HCT116 (cell line): ENCODE data around the gene BMP2. TPM values are rescaled to one million over a fixed set of nuclear protein-coding genes. Genes with fewer than 3 reads are reported as not detected.

ENCODE experiments used
- ATAC-seq: fragments of 200-7000 bp; cut with Tn5 transposase; 2 replicates; pipeline ENCODE4 v1.9.1; 2020; ENCODE audit warnings: mild to moderate bottlenecking, moderate library complexity
- BruUV-seq: library from RNA; stranded (reverse); fragments of 400-500 nt; replicated peaks from 2 replicates; lab custom pipeline; 2021; lab: Mats Ljungman, UMichigan
- CTCF ChIA-PET: fragments of 300-600 bp; sonication (Branson Sonifier 250); formaldehyde crosslinking; loops from one replicate; lab custom pipeline; 2021; ENCODE audit warnings: antibody characterized with exemption; lab: Charles Lee
- POLR2A ChIA-PET: fragments of 300-600, 350-600 bp; sonication (Branson Sonifier 250); formaldehyde crosslinking; loops from one replicate; lab custom pipeline; 2021; ENCODE audit warnings: antibody characterized with exemption; lab: Charles Lee
- RAD21 ChIA-PET, 2 experiments: fragments of 300-600 bp; sonication (Branson Sonifier 250); formaldehyde crosslinking; loops; one replicate each; lab custom pipeline; 2023; ENCODE audit warnings: low total read pairs in 2 of 2; ENCODE audit not compliant: uncharacterized antibody in 2 of 2, unreplicated experiment in 2 of 2, low non-redundant PET in 1 of 2; lab: Charles Lee
- DNase-seq: peaks from one replicate; pipeline ENCODE4 v3.0.0-alpha.2; 2010; ENCODE audit warnings: low read depth, low spot score
- H2AFZ ChIP-seq: fragments of 200-600 bp; shearing (Covaris generic), sonication (generic); 2 replicates; pipeline ENCODE4 v1.6.1; 2017; ENCODE audit warnings: low read depth, mixed run types, mixed read lengths, antibody characterized with exemption, low read length; ENCODE audit not compliant: poor library complexity, severe bottlenecking
- H3K27ac ChIP-seq: 2 replicates; pipeline ENCODE4 v1.5.1; 2012; ENCODE audit warnings: low read depth, low read length
- H3K27me3 ChIP-seq: fragments of 200-600 bp; sonication (generic); 2 replicates; pipeline ENCODE4 v1.6.1; 2016; ENCODE audit warnings: mixed run types, low read length, mixed read lengths; ENCODE audit not compliant: insufficient read depth
- H3K36me3 ChIP-seq, 2 experiments: fragments of 200-500 bp in 1 of 2; fragments of 200-600 bp in 1 of 2; sonication (Bioruptor generic) in 1 of 2; sonication (generic) in 1 of 2; 2 replicates each; pipeline versions ENCODE4 v1.5.1 to v1.6.1; 2014 to 2016; ENCODE audit warnings: low read length in 2 of 2, inconsistent platforms in 1 of 2, mixed read lengths in 1 of 2, mixed run types in 1 of 2; ENCODE audit not compliant: insufficient read depth in 2 of 2, control insufficient read depth in 1 of 2
- H3K4me1 ChIP-seq, 2 experiments: fragments of 200-600 bp in 1 of 2; sonication (generic) in 1 of 2; 2 replicates each; pipeline versions ENCODE4 v1.5.1 to v1.6.1; 2012 to 2017; ENCODE audit warnings: low read length in 2 of 2, inconsistent platforms in 1 of 2, mild to moderate bottlenecking in 1 of 2, mixed read lengths in 1 of 2, mixed run types in 1 of 2, moderate library complexity in 1 of 2; ENCODE audit not compliant: insufficient read depth in 2 of 2, control insufficient read depth in 1 of 2
- H3K4me2 ChIP-seq: fragments of 200-600 bp; sonication (generic); 2 replicates; pipeline ENCODE4 v1.6.1; 2017; ENCODE audit warnings: mixed run types, low read length, mixed read lengths
- H3K4me3 ChIP-seq, 2 experiments: fragments of 200-600 bp in 1 of 2; sonication (generic) in 1 of 2; replicated peaks in 1 of 2; 2 replicates each; pipeline ENCODE4 v1.5.1; 2011 to 2016; ENCODE audit warnings: low read length in 2 of 2, control low read depth in 1 of 2, low read depth in 1 of 2, mild to moderate bottlenecking in 1 of 2, mixed read lengths in 1 of 2, mixed run types in 1 of 2
- H3K79me2 ChIP-seq: fragments of 200-600 bp; sonication (generic); 2 replicates; pipeline ENCODE4 v1.6.1; 2017; ENCODE audit warnings: mild to moderate bottlenecking, mixed run types, low read length, moderate library complexity, mixed read lengths; ENCODE audit not compliant: insufficient read depth
- H3K9ac ChIP-seq: fragments of 200-600 bp; sonication (generic); 2 replicates; pipeline ENCODE4 v1.6.1; 2016; ENCODE audit warnings: low read length, mixed read lengths
- H3K9me2 ChIP-seq: fragments of 200-600 bp; sonication (generic), shearing (Covaris generic); 2 replicates; pipeline ENCODE4 v1.6.1; 2017; ENCODE audit warnings: mixed run types, mild to moderate bottlenecking, moderate library complexity; ENCODE audit not compliant: insufficient read depth
- H3K9me3 ChIP-seq, 2 experiments: fragments of 200-500 bp in 1 of 2; fragments of 200-600 bp in 1 of 2; sonication (Bioruptor generic) in 1 of 2; sonication (generic) in 1 of 2; 2 replicates each; pipeline ENCODE4 v1.6.1; 2014 to 2017; ENCODE audit warnings: low read length in 2 of 2, mixed read lengths in 2 of 2, inconsistent platforms in 1 of 2, low read depth in 1 of 2, mild to moderate bottlenecking in 1 of 2, mixed run types in 1 of 2, moderate library complexity in 1 of 2; ENCODE audit not compliant: control insufficient read depth in 1 of 2, insufficient read depth in 1 of 2
- H4K20me1 ChIP-seq: fragments of 200-600 bp; sonication (generic), shearing (Covaris generic); 2 replicates; pipeline ENCODE4 v1.6.1; 2017; ENCODE audit warnings: mixed run types, mild to moderate bottlenecking, moderate library complexity; ENCODE audit not compliant: insufficient read depth
- CTCF ChIP-seq, 3 experiments: fragments of 200-600 bp in 1 of 3; sonication (generic) in 1 of 3; IDR thresholded peaks in 2 of 3; conservative IDR thresholded peaks in 1 of 3; 2 replicates each; pipeline ENCODE4 v1.5.1; 2012 to 2017; ENCODE audit warnings: low read depth in 2 of 3, low read length in 2 of 3, antibody characterized with exemption in 1 of 3, borderline replicate concordance in 1 of 3, control low read depth in 1 of 3, mild to moderate bottlenecking in 1 of 3, mixed read lengths in 1 of 3, mixed run types in 1 of 3, moderate library complexity in 1 of 3; ENCODE audit not compliant: insufficient read depth in 1 of 3
- EZH2phosphoT487 ChIP-seq: fragments of 200-600 bp; IDR thresholded peaks from 2 replicates; pipeline ENCODE4 v1.6.1; 2018; ENCODE audit warnings: antibody characterized with exemption, borderline replicate concordance
- REST ChIP-seq: IDR thresholded peaks from 2 replicates; pipeline ENCODE4 v1.6.1; 2012; ENCODE audit warnings: low read depth
- intact Hi-C: fragments of 100-400 bp; cut with micrococcal nuclease; formaldehyde crosslinking; loops from 2 replicates; pipeline ENCODE4 v1.10.0; 2022
- total RNA-seq: library from RNA; stranded (reverse); gene quantifications from one replicate; pipeline ENCODE4 v1.2.1, GENCODE V29; 2021; ENCODE audit not compliant: unreplicated experiment

Gene BMP2
- total RNA-seq, 1 experiment from 2014 or later, result 0.15 TPM

GRCh38 chr20:6739406-6739805 is 28.1 kb upstream of the BMP2 start:
- Histone ChIP-seq H3K27me3 (no peaks in the 10 kb centered on the region), H3K9ac (no peak overlapping the region), H3K9me3 (peaks cover 4 to 24% of the 10 kb centered on the region in 2 experiments; a peak in 2 of 4 replicates), H3K4me1 (no peaks in the 10 kb centered on the region), H3K4me3 (no peak overlapping the region), H3K36me3 (no peaks in the 10 kb centered on the region; a peak in 1 of 4 replicates), H3K79me2 (no peaks in the 10 kb centered on the region), H3K4me2 (no peak overlapping the region), H3K27ac (no peak overlapping the region), H2AFZ (no peak overlapping the region), H3K9me2 (no peaks in the 10 kb centered on the region), H4K20me1 (no peaks in the 10 kb centered on the region)
- intact Hi-C loops, result no loop called here
- RAD21 ChIA-PET, result no interaction called here
- POLR2A ChIA-PET, result no interaction called here
- DNase-seq (no peak), ATAC-seq (no peak)
- CTCF ChIA-PET, result no interaction called here
- no peak for TF ChIP-seq REST
- no peak for TF ChIP-seq EZH2phosphoT487
- TF ChIP-seq CTCF (IDR thresholded peaks at IDR 0.05 in 2 of 3, conservative IDR thresholded peaks at IDR 0.05 in 1 of 3; ENCODE audit: borderline replicate concordance in 1 of 3, insufficient read depth in 1 of 3, low read depth in 2 of 3, low read length in 2 of 3), result no peak
- BruUV-seq, result no TSS peak
